Gastrocnemius medialis (tissue), 4 donors: ENCODE data around the gene ZNF839.

Experiments
- CTCF ChIP-seq, 5 experiments: fragments of 450-650 bp in 3 of 5; fragments of 200-600 bp in 2 of 5; sonication (generic) in 2 of 5; IDR thresholded peaks in 4 of 5; conservative IDR thresholded peaks in 1 of 5; 1 replicate in 4 of 5; 2 replicates in 1 of 5; pipeline ENCODE4 v1.5.1; 2016 to 2019; ENCODE audit warnings: antibody characterized with exemption in 5 of 5, mild to moderate bottlenecking in 3 of 5, moderate library complexity in 3 of 5
- POLR2A ChIP-seq, 2 donors: fragments of 450-650 bp; IDR thresholded peaks; one replicate each; pipeline ENCODE4 v1.6.1; 2017; ENCODE audit warnings: antibody characterized with exemption in 2 of 2, mild to moderate bottlenecking in 2 of 2, moderate library complexity in 2 of 2

GRCh38 chr14:102319351-102320032 lies at the start of gene ZNF839:
- peak in 1 of 5 experiments; percentile 9 for TF ChIP-seq CTCF (IDR thresholded peaks at IDR 0.05 in 4 of 5, conservative IDR thresholded peaks at IDR 0.05 in 1 of 5)
- peak; percentile 48 to 68 for TF ChIP-seq POLR2A (IDR thresholded peaks at IDR 0.05)
